Trophoblast cell (in vitro differentiated cells and primary cell): ENCODE data around the gene TTC31.

Experiments
- DNase-seq, 2 donors: peaks; one replicate each; pipeline ENCODE4 v3.0.0-alpha.2; 2016
- H2AFZ ChIP-seq: 2 replicates; pipeline ENCODE4 v1.6.1; 2013; ENCODE audit warnings: low read length, moderate library complexity, mild to moderate bottlenecking; ENCODE audit not compliant: insufficient read depth, poor library complexity
- H2AK5ac ChIP-seq: 2 replicates; pipeline ENCODE4 v1.6.1; 2013; ENCODE audit warnings: mild to moderate bottlenecking, low read length
- H2BK120ac ChIP-seq: 2 replicates; pipeline ENCODE4 v1.6.1; 2013; ENCODE audit warnings: low read length, mild to moderate bottlenecking, moderate library complexity; ENCODE audit not compliant: insufficient read depth, poor library complexity
- H2BK12ac ChIP-seq: 2 replicates; pipeline ENCODE4 v1.6.1; 2013; ENCODE audit warnings: mild to moderate bottlenecking, low read length, moderate library complexity
- H2BK5ac ChIP-seq: 2 replicates; pipeline ENCODE4 v1.6.1; 2013; ENCODE audit warnings: low read length, low read depth, moderate library complexity, mild to moderate bottlenecking; ENCODE audit not compliant: poor library complexity
- H3K14ac ChIP-seq: 2 replicates; pipeline ENCODE4 v1.6.1; 2013; ENCODE audit warnings: mild to moderate bottlenecking, low read length
- H3K18ac ChIP-seq: 2 replicates; pipeline ENCODE4 v1.6.1; 2013; ENCODE audit warnings: mild to moderate bottlenecking, low read length
- H3K23ac ChIP-seq: 2 replicates; pipeline ENCODE4 v1.6.1; 2013; ENCODE audit warnings: low read length
- H3K27ac ChIP-seq: 2 replicates; pipeline ENCODE4 v1.5.1; 2013; ENCODE audit warnings: low read depth, mild to moderate bottlenecking, inconsistent platforms, low read length, moderate library complexity
- H3K27me3 ChIP-seq: 2 replicates; pipeline ENCODE4 v1.6.1; 2013; ENCODE audit warnings: inconsistent platforms, mild to moderate bottlenecking, low read length, moderate library complexity; ENCODE audit not compliant: insufficient read depth
- H3K36me3 ChIP-seq, 2 experiments: 1 replicate in 1 of 2; 2 replicates in 1 of 2; pipeline ENCODE4 v1.6.1; 2013; ENCODE audit warnings: low read length in 2 of 2, mild to moderate bottlenecking in 2 of 2, moderate library complexity in 1 of 2; ENCODE audit not compliant: insufficient read depth in 2 of 2, control insufficient read depth in 1 of 2
- H3K4ac ChIP-seq: 2 replicates; pipeline ENCODE4 v1.6.1; 2013; ENCODE audit warnings: low read depth, mild to moderate bottlenecking, low read length, moderate library complexity
- H3K4me1 ChIP-seq, 2 experiments: 1 replicate in 1 of 2; 2 replicates in 1 of 2; pipeline ENCODE4 v1.6.1; 2013; ENCODE audit warnings: low read length in 2 of 2, mild to moderate bottlenecking in 2 of 2, moderate library complexity in 1 of 2; ENCODE audit not compliant: insufficient read depth in 2 of 2, control insufficient read depth in 1 of 2
- H3K4me2 ChIP-seq: 2 replicates; pipeline ENCODE4 v1.6.1; 2013; ENCODE audit warnings: inconsistent platforms, mild to moderate bottlenecking, low read length, moderate library complexity
- H3K4me3 ChIP-seq: 2 replicates; pipeline ENCODE4 v1.5.1; 2013; ENCODE audit warnings: mild to moderate bottlenecking, low read depth, low read length, inconsistent platforms
- H3K79me1 ChIP-seq: one replicate; pipeline ENCODE4 v1.6.1; 2013; ENCODE audit warnings: low read length
- H3K79me2 ChIP-seq: 2 replicates; pipeline ENCODE4 v1.6.1; 2013; ENCODE audit warnings: low read length, mild to moderate bottlenecking; ENCODE audit not compliant: control insufficient read depth, insufficient read depth, poor library complexity
- H3K9ac ChIP-seq: 2 replicates; pipeline ENCODE4 v1.6.1; 2013; ENCODE audit warnings: mild to moderate bottlenecking, low read length
- H3K9me3 ChIP-seq: 2 replicates; pipeline ENCODE4 v1.6.1; 2013; ENCODE audit warnings: low read depth, mild to moderate bottlenecking, control low read depth, inconsistent platforms, low read length; ENCODE audit not compliant: insufficient read depth
- H4K12ac ChIP-seq: 2 replicates; pipeline ENCODE4 v1.6.1; 2013; ENCODE audit warnings: low read depth, mild to moderate bottlenecking, low read length, moderate library complexity
- H4K8ac ChIP-seq: 2 replicates; pipeline ENCODE4 v1.6.1; 2013; ENCODE audit warnings: low read depth, mild to moderate bottlenecking, low read length, moderate library complexity
- H4K91ac ChIP-seq: one replicate; pipeline ENCODE4 v1.6.1; 2013; ENCODE audit warnings: low read depth, mild to moderate bottlenecking, low read length, moderate library complexity
- WGBS: extraction: QIAGEN DNeasy Blood & Tissue Kit; methylation state at CpG from one replicate; pipeline ENCODE4 v1.1.7; 2013; ENCODE audit warnings: missing lambda C conversion rate; ENCODE audit not compliant: insufficient read length, insufficient coverage; ENCODE audit errors: extremely low coverage; 5-methylcytosine and 5-hydroxymethylcytosine counted together

Gene TTC31

GRCh38 chr2:74505448-74506246 lies 22.8 kb downstream of the TTC31 start:
- no peak overlapping the region for H3K27ac ChIP-seq
- no peak overlapping the region for H4K12ac ChIP-seq
- H3K4me2 ChIP-seq = no peak overlapping the region
- H3K79me2 ChIP-seq = peaks cover 16% of the 10 kb centered on the region
- peaks cover 8 to 11% of the 10 kb centered on the region in 2 experiments for H3K36me3 ChIP-seq
- no peak overlapping the region for H2BK5ac ChIP-seq
- peaks cover 19 to 24% of the 10 kb centered on the region in 2 experiments for H3K4me1 ChIP-seq
- H3K4me3 ChIP-seq = no peak overlapping the region
- no peak for DNase-seq
- no peak overlapping the region for H2BK120ac ChIP-seq
- H2BK12ac ChIP-seq = no peak overlapping the region
- no peak overlapping the region for H3K9ac ChIP-seq
- H3K14ac ChIP-seq = no peak overlapping the region
- H4K91ac ChIP-seq = no peak overlapping the region
- WGBS = no CpG with 5 or more reads among the region's 14 CpGs
- peaks cover 28% of the 10 kb centered on the region for H3K79me1 ChIP-seq
- H3K4ac ChIP-seq = no peak overlapping the region
- peaks cover 2% of the 10 kb centered on the region for H3K9me3 ChIP-seq
- no peak overlapping the region for H2AK5ac ChIP-seq
- H3K27me3 ChIP-seq = peaks cover 39% of the 10 kb centered on the region
- H3K18ac ChIP-seq = no peak overlapping the region
- no peak overlapping the region for H3K23ac ChIP-seq
- no peak overlapping the region for H4K8ac ChIP-seq
- no peak overlapping the region for H2AFZ ChIP-seq

DNA sequence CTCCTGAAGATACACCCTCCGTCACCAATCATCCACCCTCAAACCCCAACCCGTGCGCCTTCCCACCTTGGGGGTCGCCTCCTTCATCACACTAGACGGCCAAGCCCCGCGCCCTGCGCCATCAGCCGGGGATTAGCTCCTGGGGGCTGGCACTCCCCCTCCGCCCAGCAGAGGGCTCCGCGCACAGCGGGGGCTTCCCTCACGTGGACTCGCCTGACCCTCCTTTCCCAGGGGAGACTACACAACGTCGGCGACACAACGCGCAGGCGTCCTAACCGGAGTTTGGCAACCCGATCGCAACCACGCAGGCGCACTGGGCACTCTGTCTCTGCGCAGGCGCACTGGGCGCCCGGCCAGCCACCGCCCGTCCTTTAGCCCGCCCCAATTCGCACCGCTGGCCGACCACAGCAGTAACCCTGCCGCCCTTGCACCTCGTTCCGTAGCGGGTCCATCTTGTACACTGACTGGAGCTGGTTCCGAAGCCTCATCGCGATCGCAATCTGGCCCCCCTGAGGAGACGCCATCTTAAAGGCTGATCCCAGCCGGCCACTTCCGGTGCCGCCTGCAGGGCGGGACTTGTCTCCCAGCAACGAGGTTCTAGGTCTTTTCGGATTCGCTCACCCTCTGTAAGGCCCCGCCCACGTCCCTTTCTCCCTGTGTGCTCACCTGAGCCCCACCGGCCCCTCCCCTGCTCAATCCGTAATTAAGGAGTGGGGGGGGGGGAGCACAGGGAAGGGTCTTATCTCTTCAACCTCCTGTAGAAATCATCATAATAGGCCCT lies 24.5 kb downstream of the TTC31 start, which contains the start of gene PCGF1:
TSS of gene PCGF1 (minus strand) at position 551 of the 781 bp plus-strand sequence. CDS start at position 524, 27 bp downstream.
- no CpG with 5 or more reads among the region's 56 CpGs for WGBS
- no peak within 1 kb of the TSS for H3K23ac ChIP-seq
- peaks cover 36% of the 10 kb centered on the region for H3K27me3 ChIP-seq

GRCh38 chr2:74507926-74508520 lies 25.1 kb downstream of the TTC31 start:
- H3K9ac ChIP-seq = peak overlapping the region; percentile 75
- no peak overlapping the region for H3K27ac ChIP-seq
- peak in 1 of 2 donors; percentile 49 for DNase-seq
- peak overlapping the region; percentile 35 for H3K4ac ChIP-seq
- peak overlapping the region; percentile 25 for H2BK5ac ChIP-seq
- peak overlapping the region; percentile 70 for H3K4me3 ChIP-seq
- H3K4me2 ChIP-seq = peak overlapping the region; percentile 95
- H3K18ac ChIP-seq = peak overlapping the region; percentile 56
- peak overlapping the region; percentile 7 for H2AK5ac ChIP-seq
- no peak overlapping the region for H3K23ac ChIP-seq
- peak overlapping the region; percentile 72 for H3K14ac ChIP-seq
- peaks cover 2% of the 10 kb centered on the region for H3K9me3 ChIP-seq
- peaks cover 8 to 11% of the 10 kb centered on the region in 2 experiments for H3K36me3 ChIP-seq
- peak overlapping the region; percentile 93 for H4K8ac ChIP-seq
- H4K12ac ChIP-seq = peak overlapping the region; percentile 73
- H3K4me1 ChIP-seq = peaks cover 15 to 19% of the 10 kb centered on the region in 2 experiments
- no peak overlapping the region for H2BK12ac ChIP-seq
- H2AFZ ChIP-seq = peak overlapping the region; percentile 81
- peaks cover 34% of the 10 kb centered on the region for H3K27me3 ChIP-seq
- peak overlapping the region; percentile 82 for H2BK120ac ChIP-seq
- peaks cover 12% of the 10 kb centered on the region for H3K79me2 ChIP-seq
- H4K91ac ChIP-seq = peak overlapping the region; percentile 90
- no CpG with 5 or more reads among the region's 38 CpGs for WGBS
- H3K79me1 ChIP-seq = peaks cover 20% of the 10 kb centered on the region

More for the DNA sequence above, 24.5 kb downstream of the TTC31 start, which contains the start of gene PCGF1:
- Histone ChIP-seq H3K27ac (peak within 1 kb of the TSS; percentile 98), H3K4ac (peak within 1 kb of the TSS; percentile 88), H4K91ac (peak within 1 kb of the TSS; percentile 99), H3K4me1 (peaks cover 19 to 20% of the 10 kb centered on the region in 2 experiments), H2BK12ac (peak within 1 kb of the TSS; percentile 7), H4K12ac (peak within 1 kb of the TSS; percentile 93), H3K9me3 (peaks cover 2% of the 10 kb centered on the region), H3K18ac (peak within 1 kb of the TSS; percentile 97), H3K79me1 (peaks cover 27% of the 10 kb centered on the region), H3K4me3 (peak within 1 kb of the TSS; percentile 98), H4K8ac (peak within 1 kb of the TSS; percentile 98), H2AFZ (peak within 1 kb of the TSS; percentile 98), H2BK5ac (peak within 1 kb of the TSS; percentile 95), H2AK5ac (peak within 1 kb of the TSS; percentile 80), H2BK120ac (peak within 1 kb of the TSS; percentile 94), H3K4me2 (peak within 1 kb of the TSS; percentile 95), H3K9ac (peak within 1 kb of the TSS; percentile 96), H3K14ac (peak within 1 kb of the TSS; percentile 99), H3K79me2 (peaks cover 16% of the 10 kb centered on the region), H3K36me3 (peaks cover 8 to 11% of the 10 kb centered on the region in 2 experiments)
- peak; percentile 99 to 100 for DNase-seq

DNA sequence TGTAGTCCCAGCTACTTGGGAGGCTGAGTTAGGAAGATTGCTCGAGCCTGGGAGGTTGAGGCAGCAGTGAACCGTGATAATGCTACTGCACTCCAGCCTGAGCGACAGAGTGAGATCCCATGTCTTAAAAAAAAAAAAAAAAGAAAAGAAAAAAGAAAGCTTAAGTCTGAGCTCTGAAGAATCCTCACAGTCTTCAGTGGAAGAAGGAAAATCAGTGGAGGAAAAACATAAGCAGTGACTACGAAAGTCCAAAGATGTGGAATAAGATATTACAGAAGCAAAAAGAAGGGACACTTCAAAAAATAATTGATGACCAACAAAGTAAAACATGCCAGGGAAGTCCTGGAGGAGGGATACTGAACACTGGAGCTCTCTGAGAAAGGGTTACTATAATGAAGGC lies 27.4 kb downstream of the TTC31 start:
- DNase-seq = no peak
- Histone ChIP-seq H3K27ac (no peak overlapping the region), H2AK5ac (no peak overlapping the region), H4K12ac (no peak overlapping the region), H3K4me3 (no peak overlapping the region), H3K23ac (no peak overlapping the region), H2BK120ac (no peak overlapping the region), H3K36me3 (peaks cover 8 to 9% of the 10 kb centered on the region in 2 experiments), H3K27me3 (peaks cover 48% of the 10 kb centered on the region), H3K18ac (no peak overlapping the region), H2BK5ac (no peak overlapping the region), H3K79me1 (peaks cover 12% of the 10 kb centered on the region), H3K9ac (no peak overlapping the region), H3K4me1 (peaks cover 9 to 11% of the 10 kb centered on the region in 2 experiments), H3K4ac (no peak overlapping the region), H2BK12ac (no peak overlapping the region), H2AFZ (no peak overlapping the region), H3K79me2 (peaks cover 8% of the 10 kb centered on the region), H4K8ac (no peak overlapping the region), H4K91ac (no peak overlapping the region), H3K4me2 (no peak overlapping the region), H3K14ac (no peak overlapping the region), H3K9me3 (peaks cover 6% of the 10 kb centered on the region)
- no CpG with 5 or more reads among the region's 4 CpGs for WGBS
